Brain microvascular endothelial cell (primary cell): ENCODE results near the gene IGF1R.

Experiments
- DNase-seq: peaks from one replicate; pipeline ENCODE4 v3.0.0-alpha.2; 2020
- H3K27ac ChIP-seq: fragments of 250-450 bp; sonication (Bioruptor Pico); 2 replicates; pipeline ENCODE4 v1.5.1; 2020; ENCODE audit warnings: mild to moderate bottlenecking, moderate library complexity
- H3K27me3 ChIP-seq: fragments of 250-450 bp; sonication (Bioruptor Pico); replicated peaks from 2 replicates; pipeline ENCODE4 v1.5.1; 2020; ENCODE audit warnings: mild to moderate bottlenecking
- H3K36me3 ChIP-seq: fragments of 250-450 bp; sonication (Bioruptor Pico); replicated peaks from 2 replicates; pipeline ENCODE4 v1.5.1; 2020; ENCODE audit warnings: mild to moderate bottlenecking
- H3K4me3 ChIP-seq: 2 replicates; pipeline ENCODE4 v1.5.1; 2011; ENCODE audit warnings: low read depth, mild to moderate bottlenecking, control low read depth, low read length, moderate library complexity
- in situ Hi-C: cut with HindIII; loops from 2 replicates; pipeline ENCODE4 v1.10.0; 2017; ENCODE audit warnings: low sequenced_read_pairs, low pct_ligation_motif_present
- TF ChIP-seq, protein P1 (sequence below): IDR thresholded peaks from 2 replicates; pipeline ENCODE4 v1.5.1; 2011; ENCODE audit warnings: low read depth, mild to moderate bottlenecking, moderate library complexity, low read length, control low read depth, inconsistent platforms; ENCODE audit errors: missing control alignments

Gene IGF1R

DNA sequence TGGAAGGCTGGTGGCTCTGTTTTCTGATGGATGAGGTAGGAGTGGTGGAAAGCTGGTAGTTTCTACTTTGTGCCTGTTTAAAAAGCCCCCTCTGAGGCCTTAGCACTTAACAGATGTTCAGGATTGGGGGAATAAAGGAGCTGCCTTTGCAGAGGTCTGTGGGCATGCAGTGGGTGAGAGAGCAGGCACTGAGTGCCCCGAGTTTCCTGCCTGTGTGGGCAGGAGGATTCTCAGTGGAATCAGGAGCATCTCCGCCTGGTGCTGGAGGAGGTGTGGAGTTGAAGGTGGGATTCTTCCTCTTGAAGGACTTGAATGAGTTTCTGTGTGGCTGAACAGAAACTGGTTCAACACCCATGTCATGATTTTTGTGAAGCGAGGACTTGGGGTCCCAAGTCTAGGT is 74.3 kb downstream of the IGF1R start:
- in situ Hi-C loops, result no loop called here
- H3K27ac ChIP-seq, result no peak overlapping the region
- no peaks in the 10 kb centered on the region for H3K36me3 ChIP-seq
- TF ChIP-seq, protein P1, sequence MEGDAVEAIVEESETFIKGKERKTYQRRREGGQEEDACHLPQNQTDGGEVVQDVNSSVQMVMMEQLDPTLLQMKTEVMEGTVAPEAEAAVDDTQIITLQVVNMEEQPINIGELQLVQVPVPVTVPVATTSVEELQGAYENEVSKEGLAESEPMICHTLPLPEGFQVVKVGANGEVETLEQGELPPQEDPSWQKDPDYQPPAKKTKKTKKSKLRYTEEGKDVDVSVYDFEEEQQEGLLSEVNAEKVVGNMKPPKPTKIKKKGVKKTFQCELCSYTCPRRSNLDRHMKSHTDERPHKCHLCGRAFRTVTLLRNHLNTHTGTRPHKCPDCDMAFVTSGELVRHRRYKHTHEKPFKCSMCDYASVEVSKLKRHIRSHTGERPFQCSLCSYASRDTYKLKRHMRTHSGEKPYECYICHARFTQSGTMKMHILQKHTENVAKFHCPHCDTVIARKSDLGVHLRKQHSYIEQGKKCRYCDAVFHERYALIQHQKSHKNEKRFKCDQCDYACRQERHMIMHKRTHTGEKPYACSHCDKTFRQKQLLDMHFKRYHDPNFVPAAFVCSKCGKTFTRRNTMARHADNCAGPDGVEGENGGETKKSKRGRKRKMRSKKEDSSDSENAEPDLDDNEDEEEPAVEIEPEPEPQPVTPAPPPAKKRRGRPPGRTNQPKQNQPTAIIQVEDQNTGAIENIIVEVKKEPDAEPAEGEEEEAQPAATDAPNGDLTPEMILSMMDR, result no peak
- no peak for DNase-seq
- H3K4me3 ChIP-seq, result no peak overlapping the region
- no peaks in the 10 kb centered on the region for H3K27me3 ChIP-seq

DNA sequence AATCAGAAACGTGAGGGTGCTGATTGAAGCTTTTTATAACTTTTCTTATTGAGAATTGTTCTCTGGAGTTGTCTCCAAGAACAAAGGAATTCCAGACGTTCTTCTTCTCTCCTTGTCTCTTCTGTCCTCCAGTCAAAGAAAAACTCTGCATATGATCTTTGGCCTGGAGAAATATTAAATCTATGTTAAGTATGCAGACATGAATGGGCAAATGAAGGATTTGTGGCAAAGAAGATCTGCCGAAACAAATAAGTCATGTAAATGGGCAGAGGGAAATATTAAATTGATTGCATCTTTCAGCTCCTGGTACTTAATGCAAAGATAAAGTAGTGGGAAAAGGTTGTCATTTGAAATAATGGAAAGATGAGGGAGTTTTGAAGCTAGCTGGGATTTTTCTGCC is 74.9 kb downstream of the IGF1R start:
- Histone ChIP-seq H3K4me3 (no peak overlapping the region), H3K27me3 (no peaks in the 10 kb centered on the region), H3K27ac (no peak overlapping the region), H3K36me3 (no peaks in the 10 kb centered on the region)
- in situ Hi-C loops, result no loop called here
- no peak for DNase-seq
- TF ChIP-seq, protein P1, result no peak

DNA sequence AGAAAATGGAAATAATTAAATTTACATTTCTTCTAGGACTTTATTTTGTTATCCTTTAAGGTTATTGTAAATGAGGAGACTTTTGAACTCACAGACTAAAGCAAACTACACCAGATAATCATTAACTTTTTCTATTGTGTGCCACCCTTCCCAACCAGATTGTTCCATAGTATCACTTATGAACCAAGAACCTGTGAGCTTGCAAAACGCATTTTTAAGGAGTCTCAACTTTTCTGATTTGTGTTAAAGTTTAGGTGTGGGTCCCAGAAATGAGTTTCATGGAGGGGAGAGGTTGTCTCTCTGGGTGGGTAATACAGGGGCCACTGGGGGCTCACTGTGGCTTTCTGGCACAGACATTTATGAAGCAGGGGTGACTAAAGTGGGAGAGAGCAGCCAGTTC is 75.7 kb downstream of the IGF1R start:
- Histone ChIP-seq H3K4me3 (no peak overlapping the region), H3K27ac (no peak overlapping the region), H3K36me3 (no peaks in the 10 kb centered on the region), H3K27me3 (no peaks in the 10 kb centered on the region)
- no peak for DNase-seq
- in situ Hi-C loops, result no loop called here
- TF ChIP-seq, protein P1, result no peak

DNA sequence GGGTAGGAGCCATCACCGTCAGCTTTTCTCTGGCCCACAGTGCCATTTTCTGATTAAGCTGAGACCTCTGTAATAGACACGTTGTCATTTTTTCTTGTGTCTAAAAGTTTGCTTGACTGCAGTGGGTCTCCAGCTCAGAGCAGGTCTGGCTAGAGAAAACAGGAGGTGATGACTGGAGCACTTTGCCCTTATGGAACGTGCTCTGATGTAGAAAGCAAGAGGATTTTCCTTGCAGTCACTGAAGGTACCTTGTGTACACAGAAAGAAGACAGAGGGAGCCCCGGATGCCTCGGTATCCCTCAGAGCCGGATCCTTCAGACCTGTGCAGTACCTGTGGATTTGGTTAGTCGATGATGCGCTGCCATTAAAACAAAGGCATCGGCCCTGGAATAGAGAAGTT is 76.2 kb downstream of the IGF1R start:
- Histone ChIP-seq H3K4me3 (no peak overlapping the region), H3K27ac (no peak overlapping the region), H3K27me3 (no peaks in the 10 kb centered on the region), H3K36me3 (no peaks in the 10 kb centered on the region)
- TF ChIP-seq, protein P1, result no peak
- DNase-seq, result no peak
- in situ Hi-C loops, result no loop called here

DNA sequence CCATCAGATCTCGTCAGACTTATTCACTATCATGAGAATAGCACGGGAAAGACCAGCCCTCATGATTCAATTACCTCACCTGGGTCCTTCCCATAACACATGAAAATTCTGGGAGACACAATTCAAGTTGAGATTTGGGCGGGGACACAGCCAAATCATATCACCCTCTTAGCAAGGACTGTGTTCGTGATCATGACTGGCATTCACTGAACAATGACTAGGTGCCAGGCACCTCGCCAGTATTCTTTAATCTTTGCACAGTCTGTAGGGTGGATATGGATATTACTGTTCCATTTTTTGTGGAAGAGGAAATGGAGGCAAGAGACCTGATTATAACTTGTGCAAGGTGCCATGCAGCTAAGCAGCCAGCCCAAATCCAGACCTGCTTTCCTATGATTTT is 77.5 kb downstream of the IGF1R start:
- DNase-seq, result no peak
- Histone ChIP-seq H3K4me3 (no peak overlapping the region), H3K27me3 (no peaks in the 10 kb centered on the region), H3K27ac (no peak overlapping the region), H3K36me3 (no peaks in the 10 kb centered on the region)
- TF ChIP-seq, protein P1, result no peak
- in situ Hi-C loops, result no loop called here

DNA sequence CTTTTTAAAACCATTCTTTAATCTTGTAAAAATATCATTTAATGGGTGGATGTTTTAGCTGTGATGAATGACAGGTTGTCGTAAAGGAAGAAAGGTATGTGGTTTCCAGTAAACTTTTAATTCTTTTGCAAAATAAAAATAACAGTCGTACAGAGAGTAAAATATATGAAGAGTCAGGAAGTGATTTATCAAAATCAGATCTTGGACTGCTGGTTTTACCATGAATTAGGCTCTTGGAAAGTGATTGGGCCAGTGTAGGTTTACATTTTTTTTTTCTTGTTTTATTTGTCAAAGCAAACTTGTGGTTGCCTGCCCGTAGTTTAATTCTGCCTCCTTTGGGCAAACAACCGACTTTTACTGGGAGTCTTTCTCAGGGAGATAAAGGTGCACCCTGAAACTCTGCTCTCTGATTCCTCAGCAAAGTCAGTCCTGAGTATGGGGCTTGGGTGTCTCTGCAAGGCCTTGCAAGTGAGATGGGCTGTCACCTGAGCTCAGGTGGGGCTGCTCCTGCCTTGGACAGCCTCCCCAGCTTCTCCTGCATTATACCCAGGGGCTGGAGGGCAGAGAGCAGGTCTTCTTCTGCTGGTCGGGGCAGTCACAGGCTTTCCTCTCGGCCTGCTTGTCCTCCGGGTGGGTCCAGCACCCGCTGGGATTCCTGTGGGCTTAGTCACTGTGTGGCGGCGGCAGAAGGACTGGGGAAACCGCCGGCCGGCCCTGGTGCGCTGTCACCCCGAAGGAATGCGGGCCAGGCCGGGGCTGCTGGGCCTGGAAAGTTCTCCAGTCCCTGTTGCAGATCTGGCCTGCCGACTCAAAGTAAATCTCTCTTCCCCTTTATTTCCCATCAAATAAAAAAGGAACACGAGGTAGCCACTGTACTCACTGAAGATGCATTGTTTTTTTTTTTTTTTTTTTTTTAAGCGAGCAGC is 79.0 kb downstream of the IGF1R start:
- H3K27ac ChIP-seq, result peak overlapping the region; percentile 86

More for the DNA sequence above, 79.0 kb downstream of the IGF1R start:
- Histone ChIP-seq H3K36me3 (no peaks in the 10 kb centered on the region), H3K27me3 (no peaks in the 10 kb centered on the region), H3K4me3 (no peak overlapping the region)
- in situ Hi-C loops, result no loop called here
- DNase-seq, result peak; percentile 95
- TF ChIP-seq, protein P1, result no peak
